ENCODE data around the gene MAPKAPK3.
"Not testable (repeated sequence)": the region's sequence is repeated elsewhere in the genome, so short reads cannot be mapped to it uniquely, and the experiment has no call there.

The MAPKAPK3 gene

DNA sequence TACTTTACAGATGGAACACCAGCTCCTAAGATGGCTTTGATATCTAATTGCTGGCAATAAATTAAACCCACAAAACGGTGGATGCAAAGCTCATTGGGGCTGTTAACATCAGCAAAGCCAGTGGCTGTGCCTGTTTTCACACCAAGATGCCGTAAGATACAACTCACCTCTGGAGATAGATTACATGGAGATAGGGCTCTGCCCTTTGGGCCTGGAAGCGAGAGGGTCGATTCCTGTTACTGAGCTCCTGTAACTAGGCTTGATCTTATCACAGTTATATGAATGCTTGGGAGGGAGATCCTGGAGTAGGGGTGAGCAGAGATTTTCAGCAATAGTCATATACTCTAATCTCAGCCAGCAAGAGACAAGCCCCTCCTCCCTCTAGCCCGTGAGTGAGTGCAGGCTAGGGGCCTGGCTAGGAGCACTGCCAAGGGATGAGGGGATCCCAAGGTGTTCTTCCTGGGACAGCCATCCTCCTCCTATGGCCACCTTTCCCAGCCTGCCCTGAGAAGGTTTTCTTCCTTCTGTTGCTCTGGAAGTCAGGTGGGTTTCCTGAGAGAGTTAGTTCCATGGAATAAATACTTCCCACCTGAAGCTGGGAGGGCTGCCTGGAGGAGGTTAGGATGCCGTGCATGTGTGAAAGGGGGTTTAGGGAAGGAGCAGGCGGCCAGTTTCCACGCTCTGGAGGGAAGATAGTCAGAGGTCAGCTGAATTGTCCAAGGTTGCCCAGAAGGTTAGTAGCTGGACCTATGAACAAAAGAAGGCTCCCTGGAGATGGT lies 39.7 kb downstream of the MAPKAPK3 start:
- DNase-seq (ENCODE audit: low read depth), result no peak

DNA sequence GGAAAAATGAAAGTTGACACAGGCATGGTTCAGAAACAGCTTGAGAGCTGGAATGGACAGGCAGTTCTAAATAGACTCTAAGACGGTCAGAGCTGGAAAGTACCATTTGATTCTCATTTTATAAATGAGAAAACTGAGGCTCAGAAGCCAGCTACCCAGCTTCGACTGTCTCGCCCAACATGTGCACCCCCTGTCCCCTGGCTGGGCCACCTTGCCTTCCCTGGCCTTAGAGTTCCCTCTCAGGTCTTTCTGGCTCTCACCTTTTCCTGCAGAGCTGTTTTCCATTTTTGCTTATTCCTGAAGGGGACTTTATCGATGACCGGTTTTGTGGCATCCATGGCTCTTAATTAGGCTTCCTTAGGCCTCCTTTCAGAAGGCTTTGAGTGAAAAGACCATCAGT lies 40.5 kb downstream of the MAPKAPK3 start:
- no peak for DNase-seq (ENCODE audit: low read depth)

DNA sequence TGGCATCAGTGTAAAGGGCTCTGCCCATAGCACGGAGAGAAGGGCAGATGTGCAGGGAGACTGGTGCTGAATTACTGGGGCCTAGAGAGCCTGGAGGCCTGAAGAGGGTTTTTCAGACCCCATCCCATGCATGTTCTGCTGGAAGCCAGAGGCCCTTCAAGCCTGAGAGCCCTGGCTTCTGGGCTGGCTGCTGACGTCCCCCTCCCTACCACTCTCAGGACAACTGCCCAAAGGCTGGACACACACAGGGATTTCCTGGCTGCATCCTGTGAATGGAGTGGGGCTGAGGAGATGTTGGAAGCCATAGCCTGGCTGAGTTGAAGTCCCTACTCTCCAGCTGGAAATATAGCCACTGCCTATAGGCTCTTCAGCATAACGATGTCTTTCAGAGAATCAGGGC lies 40.9 kb downstream of the MAPKAPK3 start:
- no peak for DNase-seq (ENCODE audit: low read depth)

DNA sequence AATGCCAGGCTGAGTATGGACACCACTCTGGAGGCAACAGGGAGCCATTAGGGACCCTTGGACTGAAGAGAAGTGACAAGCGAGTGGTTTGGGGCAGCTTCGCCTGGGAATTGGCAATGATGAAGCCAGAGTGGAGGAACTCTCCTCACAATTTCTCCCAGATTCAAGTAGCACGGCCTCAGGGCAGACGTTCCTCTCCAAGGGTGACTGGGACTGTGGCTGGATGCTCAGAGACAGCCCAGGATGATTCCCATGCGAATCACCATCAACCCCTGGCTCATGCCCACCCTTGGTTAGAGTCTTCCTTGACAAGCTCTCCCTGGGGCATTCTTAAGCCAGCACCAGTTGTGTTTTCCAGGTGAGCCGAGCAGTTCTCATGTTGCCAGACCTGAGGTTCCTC lies 41.5 kb downstream of the MAPKAPK3 start:
- no peak for DNase-seq (ENCODE audit: low read depth)

DNA sequence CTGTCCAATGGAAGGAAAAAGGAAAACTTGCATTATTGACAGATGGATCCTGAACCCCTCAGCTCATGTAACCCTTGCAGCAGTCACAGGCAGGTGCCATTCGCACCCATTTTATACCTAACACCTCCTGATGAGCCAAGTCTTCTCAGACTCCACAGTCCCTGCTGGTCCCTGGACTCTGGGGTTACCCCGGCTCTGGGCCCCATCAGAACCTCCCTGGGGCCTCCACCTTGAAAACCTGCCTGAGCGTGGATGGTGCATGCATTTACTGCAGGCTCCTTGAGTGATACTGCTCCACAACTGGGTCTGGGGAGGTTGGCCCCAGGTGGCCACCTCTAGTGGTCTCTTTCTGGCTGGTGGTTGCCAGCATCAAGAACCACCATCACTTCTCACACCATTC lies 41.9 kb downstream of the MAPKAPK3 start:
- DNase-seq (ENCODE audit: low read depth), result no peak

DNA sequence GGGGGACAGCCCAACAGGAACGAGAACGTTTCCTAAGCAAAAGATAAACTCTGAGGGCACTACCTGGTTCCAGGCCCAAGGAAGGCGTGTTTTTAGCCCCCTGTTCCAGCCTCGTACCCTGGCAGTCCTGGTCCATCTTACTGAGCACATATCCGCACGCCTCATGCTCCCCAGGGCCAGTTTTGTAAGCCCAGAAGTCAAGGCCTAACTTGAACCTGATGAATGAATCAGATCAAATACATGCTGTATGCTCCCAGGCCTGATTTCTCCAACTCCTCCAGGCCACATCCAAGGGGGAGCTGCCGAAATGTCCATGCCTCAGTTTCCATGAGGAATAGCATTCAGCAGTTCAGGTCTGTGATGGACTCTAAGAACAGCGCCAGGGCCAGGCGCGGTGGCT lies 43.4 kb downstream of the MAPKAPK3 start:
- no peak for DNase-seq (ENCODE audit: low read depth)

DNA sequence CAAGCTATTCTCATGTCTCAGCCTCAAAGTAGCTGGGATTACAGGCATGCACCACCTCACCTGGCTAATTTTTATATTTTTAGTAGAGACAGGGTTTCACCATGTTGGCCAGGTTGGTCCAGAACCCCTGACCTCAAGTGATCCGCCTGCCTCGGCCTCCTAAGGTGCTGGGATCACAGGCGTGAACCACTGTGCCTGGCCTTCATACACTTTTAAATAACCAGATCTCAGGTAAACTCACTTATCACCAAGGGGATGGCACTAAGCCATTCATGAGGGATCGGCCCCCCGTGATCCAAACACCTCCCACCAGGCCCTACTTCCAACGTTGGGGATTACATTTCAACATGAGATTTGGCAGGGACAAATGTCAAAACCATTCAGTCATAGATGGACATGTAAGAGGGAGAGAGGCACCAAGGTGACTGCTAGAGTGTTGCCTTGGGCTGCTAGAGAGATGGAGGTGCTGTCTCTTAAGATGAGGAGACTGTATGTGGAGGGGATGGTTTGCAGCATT lies 44.4 kb downstream of the MAPKAPK3 start:
- no peak for DNase-seq (ENCODE audit: low read depth)

DNA sequence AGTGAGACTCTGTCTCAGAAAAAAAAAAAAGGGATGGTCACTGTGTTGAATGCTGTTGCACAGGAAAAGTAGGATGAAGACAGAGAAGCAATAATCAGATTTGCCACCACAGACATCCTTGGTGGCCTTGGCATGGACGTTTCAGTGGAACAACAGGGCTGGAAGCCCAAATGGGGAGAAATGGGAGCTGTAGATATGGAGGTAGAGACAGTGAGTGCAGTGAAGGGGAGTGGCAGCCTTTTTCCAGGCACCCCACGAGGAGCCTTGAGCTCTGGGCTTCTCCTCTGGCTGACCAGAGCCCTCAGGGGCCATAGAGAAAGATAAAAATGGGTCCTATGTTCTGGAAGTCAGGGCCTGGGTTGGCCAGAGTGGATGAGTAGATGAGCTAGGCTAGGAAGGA lies 45.5 kb downstream of the MAPKAPK3 start:
- DNase-seq (ENCODE audit: low read depth), result no peak

DNA sequence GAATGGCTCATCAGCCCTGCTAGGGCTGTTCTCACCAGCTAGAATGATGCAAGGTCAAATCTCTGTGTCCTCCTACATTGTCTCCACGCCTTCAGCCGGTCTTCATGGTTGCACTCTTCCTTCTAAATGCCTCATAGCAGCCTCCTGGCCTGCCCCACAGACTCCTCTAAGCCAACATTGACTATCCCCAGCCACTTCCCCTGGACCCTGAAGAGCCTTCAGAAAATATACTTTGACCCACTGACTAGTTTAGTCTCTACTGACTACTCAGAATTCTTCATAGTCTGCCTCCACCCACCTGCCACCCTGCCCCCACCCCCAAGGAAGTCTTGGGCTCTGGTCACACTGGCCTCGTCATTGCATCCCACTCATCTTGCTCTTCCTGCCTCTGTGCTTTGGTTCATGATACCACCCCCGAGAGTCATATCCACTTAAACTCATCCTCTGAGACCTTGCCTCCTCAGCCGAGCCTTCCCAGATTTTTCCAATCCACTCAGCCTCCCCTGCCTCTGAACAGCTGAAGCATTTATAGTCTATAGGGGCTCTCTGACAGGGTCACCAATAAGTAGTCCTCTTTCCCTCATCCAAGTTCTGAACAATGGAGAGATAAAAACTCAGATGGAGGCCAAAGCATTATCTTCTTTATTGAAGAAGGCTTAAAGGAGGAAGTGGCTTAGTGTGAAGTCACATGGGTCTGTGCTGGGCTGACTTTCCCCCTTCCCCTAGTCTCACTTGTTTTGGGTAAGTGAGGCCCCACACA lies 48.3 kb downstream of the MAPKAPK3 start:
- no peak for DNase-seq (ENCODE audit: low read depth)

DNA sequence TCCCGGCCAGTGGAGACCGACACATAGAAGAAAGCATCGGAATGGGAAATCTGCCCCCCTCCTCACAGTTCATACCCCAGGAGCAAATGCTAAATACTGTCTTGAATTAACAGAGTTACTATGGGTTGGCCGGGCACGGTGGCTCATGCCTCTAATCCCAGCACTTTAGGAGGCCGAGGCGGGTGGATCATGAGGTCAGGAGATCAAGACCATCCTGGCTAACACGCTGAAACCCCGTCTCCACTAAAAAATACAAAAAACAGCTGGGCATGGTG lies 48.8 kb downstream of the MAPKAPK3 start:
- not testable (repeated sequence) for DNase-seq (ENCODE audit: low read depth)

DNA sequence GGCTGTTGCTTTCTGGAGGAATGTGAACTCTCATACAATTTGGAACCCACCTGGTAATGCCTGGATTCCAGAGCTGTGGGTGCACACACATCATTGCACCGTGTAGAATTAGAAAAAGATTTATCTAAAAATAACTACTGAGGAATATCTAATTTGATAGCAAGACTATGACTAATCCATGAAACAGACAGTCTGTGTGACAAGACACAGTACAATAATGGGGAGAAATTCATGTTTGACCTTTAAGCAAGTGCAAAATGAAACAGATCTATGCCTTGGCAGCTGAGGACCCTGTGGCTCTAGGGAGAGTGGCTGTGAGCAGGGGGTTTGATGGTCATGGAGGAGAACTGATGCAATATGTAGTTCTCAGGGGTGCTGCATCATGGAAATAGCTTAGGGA lies 49.9 kb downstream of the MAPKAPK3 start:
- no peak for DNase-seq (ENCODE audit: low read depth)

DNA sequence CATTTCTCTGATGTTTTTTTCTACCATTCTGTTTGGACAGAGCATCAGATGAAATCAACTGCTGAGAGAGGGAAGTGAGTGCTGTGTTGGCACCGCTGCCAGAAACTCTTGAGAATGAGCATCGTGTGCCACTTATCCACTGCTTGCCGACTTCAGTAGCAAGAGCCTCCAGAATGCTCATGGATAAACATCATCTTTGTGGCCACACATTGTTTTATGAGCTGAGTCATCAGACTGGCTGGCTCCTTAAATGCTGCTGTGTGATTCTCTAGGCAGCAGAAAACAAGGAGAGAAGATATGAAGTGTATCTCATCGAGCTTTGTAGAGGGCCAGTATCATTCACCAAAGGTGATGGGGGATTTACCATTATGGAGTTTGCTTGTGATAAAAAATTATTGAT lies 54.4 kb downstream of the MAPKAPK3 start:
- DNase-seq (ENCODE audit: low read depth), result no peak

DNA sequence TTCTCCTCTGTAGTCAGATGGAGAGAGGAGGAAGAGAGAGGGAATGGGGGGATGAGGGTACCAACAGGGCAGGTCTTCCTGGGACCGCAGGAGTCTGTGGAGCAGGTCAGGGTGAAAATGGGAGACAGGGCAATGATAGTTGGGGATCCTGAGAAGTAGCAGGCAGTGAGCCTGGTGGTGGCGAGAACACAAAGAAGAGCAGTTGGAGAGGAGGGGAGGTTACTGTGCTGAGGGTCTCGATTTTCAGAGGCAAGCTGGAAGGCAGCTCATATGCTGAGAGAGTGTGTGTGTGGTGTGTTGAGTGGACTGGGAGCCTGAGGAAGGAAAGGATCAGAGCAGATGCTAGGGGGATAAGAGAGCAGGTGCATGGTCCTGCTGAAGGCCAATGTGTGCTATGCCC lies 55.7 kb downstream of the MAPKAPK3 start:
- no peak for DNase-seq (ENCODE audit: low read depth)

DNA sequence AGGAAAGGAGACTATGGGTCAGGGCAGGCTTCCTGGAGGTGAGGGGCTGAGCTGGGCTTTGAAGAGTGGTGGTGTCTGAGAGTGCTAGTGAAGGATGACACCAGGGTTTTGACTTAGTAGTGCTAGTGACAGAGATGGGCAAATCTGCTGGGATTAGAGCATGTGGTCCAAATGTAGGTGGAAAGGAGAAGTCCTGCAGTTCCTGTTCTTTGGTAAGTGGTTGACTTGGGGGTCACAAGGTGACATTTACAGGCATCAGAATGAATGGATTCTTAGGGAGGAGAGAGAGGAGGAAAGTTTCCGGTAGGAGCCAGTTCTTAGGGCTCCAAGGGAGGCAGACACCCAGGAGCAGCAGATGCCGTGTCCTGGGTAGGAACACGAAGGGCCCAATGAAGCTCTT lies 57.0 kb downstream of the MAPKAPK3 start:
- no peak for DNase-seq (ENCODE audit: low read depth)

DNA sequence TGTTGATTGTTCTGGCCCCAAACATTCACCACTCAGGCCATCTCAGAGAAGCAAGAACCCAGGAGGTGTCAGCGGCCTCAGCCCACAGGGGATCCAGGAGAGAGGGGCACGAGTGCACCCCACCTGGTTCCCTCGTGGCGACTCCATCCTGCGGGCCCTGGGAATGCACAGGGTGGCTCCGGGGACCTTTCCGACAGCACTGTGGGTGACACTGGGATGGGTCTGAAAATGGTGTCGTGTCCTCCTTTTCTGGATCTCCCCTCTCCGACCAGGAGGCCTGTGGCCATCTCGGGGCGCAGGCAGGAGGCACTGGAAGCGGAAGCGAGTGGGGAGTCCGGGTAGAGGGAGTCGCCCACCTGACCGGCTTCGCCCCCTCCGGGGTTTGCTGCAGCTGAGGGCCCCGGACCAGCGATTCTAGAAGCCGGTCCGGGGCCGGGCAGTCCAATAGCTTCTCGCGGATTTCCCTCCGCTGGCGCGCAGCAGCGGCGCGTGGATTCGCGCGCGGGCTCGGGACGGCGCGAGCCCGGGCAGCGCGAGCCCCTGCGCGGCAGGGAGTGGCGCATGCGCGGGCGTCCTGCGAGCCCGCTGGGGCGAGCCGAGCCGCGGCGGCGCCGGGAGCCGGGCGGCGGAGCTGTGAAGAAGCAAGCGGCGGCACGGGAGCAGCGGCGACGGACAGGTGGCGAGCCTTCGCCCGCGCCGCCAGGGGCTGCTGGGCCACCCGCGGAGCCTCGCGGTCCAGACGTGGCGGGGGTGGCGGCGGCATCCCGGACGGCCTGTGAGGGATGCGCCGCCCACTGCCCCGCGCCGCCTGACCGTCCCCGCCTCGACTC lies 57.6 kb downstream of the MAPKAPK3 start, which contains the start of gene DOCK3:
DOCK3 (plus strand) TSS at position 579 of the 830 bp plus-strand sequence. CDS start 337 bp downstream, outside the sequence.
- DNase-seq (ENCODE audit: low read depth), result peak; percentile 44

DNA sequence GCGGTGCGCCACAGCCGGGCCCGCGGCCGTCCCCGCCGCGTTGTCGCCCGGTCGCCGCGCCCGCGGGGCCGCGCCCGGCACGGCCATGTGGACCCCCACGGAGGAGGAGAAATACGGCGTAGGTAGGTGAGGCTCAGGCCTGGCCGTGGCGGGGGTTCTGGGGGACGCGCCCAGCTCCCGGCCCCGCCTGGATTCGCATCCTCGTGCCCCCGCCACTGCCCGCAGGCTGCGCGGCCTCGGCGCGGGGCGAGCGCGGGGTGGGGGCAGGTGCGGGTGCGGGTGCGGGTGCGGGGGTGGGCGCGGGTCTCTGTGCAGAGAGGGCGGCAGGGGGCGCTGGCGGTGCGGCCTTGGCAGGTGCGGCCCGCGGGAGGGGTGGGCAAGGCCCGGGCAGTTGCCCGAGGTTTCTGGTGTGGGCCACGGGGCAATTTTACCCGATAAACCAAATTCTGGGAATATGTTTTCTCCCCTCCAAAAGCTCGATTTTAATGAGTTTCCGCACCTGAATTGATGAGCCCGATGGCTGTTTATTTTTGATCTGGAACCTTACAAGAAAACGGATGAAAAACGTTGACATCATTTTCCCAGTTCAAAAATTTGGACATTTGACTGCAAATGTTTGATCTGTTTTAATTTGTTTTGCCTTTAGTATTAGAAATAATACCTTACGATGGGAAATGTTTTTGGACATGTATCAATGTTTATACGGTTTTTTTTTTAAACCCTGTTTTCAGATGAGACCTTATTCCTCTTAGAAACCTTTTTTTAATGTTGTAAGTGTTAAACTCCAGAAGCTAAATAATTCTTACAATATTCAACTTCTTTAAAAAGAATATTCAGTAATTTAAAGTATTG lies 58.5 kb downstream of the MAPKAPK3 start:
- peak; percentile 55 for DNase-seq (ENCODE audit: low read depth)

DNA sequence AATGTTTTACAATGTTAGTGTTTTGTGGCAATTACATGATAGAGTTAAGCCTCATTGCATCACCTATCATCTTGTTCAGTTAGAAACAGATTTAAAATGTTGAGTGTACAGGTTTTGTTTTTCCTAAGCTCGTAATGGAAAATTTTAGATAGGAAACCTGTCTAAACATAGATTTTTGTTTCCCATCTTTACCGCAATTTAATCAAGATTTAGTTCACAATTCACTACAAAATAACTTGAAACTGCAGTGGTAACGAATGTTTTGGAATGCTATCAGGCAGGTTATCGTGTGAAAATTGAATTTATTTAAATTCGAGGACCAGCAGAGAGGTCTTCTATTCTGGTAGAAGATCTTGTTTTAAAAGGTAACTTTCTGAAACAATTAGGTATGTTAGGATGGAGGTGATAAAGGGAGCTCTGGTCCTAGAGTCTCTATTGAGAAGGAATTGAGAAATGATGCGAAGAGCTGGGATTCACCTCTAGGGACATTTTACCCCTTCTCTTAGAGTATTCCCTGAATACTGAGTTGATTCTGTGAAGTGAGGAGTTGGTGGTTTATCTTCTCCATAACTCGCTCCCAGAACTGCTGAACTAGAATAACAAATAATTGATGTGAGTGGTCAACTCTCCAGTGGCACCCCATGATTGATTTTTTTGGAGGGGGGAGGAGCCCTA lies 59.2 kb downstream of the MAPKAPK3 start:
- DNase-seq (ENCODE audit: low read depth), result no peak

DNA sequence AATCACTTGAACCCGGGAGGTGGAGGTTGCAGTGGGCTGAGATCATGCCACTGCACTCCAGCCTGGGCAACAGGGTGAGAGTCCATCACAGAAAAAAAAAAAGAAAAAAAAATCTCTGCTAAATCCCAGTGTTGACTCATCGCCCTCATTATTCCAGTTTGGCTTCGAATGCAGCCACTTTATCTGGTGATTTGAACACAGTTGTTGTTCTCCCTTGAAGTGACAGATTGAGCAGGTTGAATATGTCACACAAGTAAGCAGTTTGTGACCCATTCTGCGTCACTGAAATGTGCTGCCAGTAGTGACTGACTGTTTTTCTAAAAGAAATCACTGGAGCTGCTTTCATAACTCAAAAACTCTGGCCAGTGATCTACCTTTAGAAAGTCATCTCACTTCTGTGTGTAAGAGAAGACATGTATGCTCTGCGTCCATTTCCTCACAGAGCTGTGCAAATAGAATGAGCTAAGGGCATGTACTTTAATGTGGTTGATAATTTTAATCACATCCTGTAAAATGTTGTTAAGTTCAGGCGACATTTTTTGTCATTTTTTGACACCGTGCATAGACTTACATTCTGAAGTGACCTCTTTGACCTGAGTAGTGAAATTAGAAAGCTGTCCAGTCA lies 70.3 kb downstream of the MAPKAPK3 start:
- DNase-seq (ENCODE audit: low read depth), result no peak

DNA sequence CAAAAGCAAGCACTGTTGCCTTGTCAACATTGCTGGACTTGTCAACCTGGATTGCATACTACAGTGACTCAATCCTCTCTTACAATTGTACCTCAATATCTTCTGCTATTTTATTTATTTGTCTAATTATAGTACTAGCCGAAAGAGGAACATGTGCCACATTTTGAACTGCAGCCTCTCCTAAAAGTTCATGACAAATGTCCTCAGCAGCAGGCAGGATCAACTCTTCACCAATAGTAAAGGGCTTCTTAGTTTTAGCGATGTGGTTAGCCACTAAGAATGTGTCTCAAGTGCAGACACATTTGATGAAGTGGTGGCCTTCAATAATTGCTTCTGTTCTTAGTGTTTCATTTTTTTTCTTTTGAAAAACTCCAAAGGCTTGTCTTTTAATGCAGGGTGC lies 71.0 kb downstream of the MAPKAPK3 start:
- no peak for DNase-seq (ENCODE audit: low read depth)

DNA sequence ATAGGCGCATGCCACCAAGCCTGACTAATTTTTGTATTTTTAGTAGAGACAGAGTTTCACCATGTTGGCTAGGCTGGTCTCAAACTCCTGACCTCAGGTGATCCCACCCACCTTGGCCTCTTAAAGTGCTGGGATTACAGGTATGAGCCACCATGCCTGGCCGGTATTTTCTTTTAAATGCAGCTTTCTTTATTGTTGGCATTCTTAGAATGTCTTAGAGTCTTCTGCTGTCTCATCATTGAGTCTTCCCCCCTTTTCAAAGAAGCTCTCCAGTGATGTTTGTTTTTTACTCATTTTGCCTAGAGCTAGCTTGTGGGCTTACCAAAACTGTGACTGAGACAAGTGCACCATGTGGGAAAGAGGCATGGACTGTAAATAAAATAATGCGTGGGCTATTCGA lies 71.7 kb downstream of the MAPKAPK3 start:
- DNase-seq (ENCODE audit: low read depth), result not testable (repeated sequence)

DNA sequence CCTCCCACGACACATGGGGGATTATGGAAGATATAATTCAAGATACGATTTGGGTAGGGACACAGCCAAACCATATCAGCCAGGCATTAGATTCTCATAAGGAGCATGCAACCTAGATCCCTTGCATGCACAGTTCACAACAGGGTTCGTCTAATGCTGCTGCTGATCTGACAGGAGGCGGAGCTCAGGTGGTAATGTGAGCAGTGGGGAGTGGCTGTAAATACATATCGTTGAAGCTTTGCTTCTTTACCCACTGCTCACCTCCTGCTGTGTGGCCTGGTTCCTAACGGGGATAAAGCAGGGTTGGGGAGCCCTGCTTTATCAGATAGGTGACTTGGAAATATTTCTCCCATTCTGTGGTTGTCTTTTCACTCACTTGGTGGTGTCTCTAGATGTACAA lies 72.6 kb downstream of the MAPKAPK3 start:
- DNase-seq (ENCODE audit: low read depth), result no peak
